Neural crest cell (in vitro differentiated cells): ENCODE results near the gene SHANK1. TPM values are rescaled to one million over a fixed set of nuclear protein-coding genes. Genes with fewer than 3 reads are reported as not detected.

Experiments
- DNase-seq: peaks from one replicate; pipeline ENCODE4 v3.0.0; 2021; ENCODE audit warnings: low read depth, mixed read lengths, low spot score
- H3K27ac Mint-ChIP-seq: one replicate; pipeline ENCODE4 v1.8.0; 2021; ENCODE audit warnings: mild to moderate bottlenecking, mixed read lengths; ENCODE audit not compliant: unreplicated experiment
- H3K27me3 Mint-ChIP-seq: 2 replicates; pipeline ENCODE4 v1.8.0; 2021; ENCODE audit warnings: low read depth, mild to moderate bottlenecking, mixed read lengths
- H3K36me3 Mint-ChIP-seq: 2 replicates; pipeline ENCODE4 v1.8.0; 2021; ENCODE audit warnings: low read depth, mild to moderate bottlenecking, mixed read lengths
- H3K4me1 Mint-ChIP-seq: 2 replicates; pipeline ENCODE4 v1.8.0; 2021; ENCODE audit warnings: mixed read lengths
- H3K4me3 Mint-ChIP-seq: one replicate; pipeline ENCODE4 v1.8.0; 2021; ENCODE audit warnings: mild to moderate bottlenecking, mixed read lengths
- H3K9me3 Mint-ChIP-seq: 2 replicates; pipeline ENCODE4 v1.8.0; 2021; ENCODE audit warnings: mixed read lengths
- total RNA-seq: library from RNA; stranded (reverse); gene quantifications from 2 replicates; pipeline ENCODE4 v1.2.1, GENCODE V29; 2021
- TF ChIP-seq, protein P1 (sequence below): fragments of 200-600 bp; sonication (generic); conservative IDR thresholded peaks from 2 replicates; pipeline ENCODE4 v1.5.0; 2021; ENCODE audit warnings: antibody characterized with exemption, mild to moderate bottlenecking

The SHANK1 gene
- total RNA-seq, 1 donor from 2014 or later, result 6.8 TPM

DNA sequence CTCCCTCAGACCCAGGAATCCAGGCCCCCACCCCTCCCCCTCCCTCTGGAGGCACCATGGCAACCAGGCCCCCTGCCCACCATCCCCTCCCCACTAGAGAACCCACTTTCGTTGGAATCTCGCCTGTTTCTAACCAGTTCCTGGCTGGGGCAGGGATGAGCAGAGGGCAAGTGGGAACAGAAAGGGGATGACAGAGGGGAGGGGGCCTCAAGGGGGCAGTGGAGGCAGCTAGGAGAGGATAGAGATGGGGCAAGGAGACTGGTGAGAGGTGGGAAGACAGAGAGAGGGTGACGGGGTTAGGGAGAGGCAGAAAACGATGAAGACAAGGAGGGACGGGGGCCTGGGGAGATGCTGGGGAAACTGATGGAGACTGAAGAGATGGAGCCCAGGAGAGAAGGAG is 70.9 kb downstream of the SHANK1 start:
- Mint-ChIP-seq H3K27me3 (peaks cover 27% of the 10 kb centered on the region), H3K4me3 (no peak overlapping the region), H3K27ac (no peak overlapping the region), H3K9me3 (no peaks in the 10 kb centered on the region), H3K36me3 (no peaks in the 10 kb centered on the region), H3K4me1 (peaks cover 11% of the 10 kb centered on the region)
- DNase-seq, result no peak
- TF ChIP-seq, protein P1, sequence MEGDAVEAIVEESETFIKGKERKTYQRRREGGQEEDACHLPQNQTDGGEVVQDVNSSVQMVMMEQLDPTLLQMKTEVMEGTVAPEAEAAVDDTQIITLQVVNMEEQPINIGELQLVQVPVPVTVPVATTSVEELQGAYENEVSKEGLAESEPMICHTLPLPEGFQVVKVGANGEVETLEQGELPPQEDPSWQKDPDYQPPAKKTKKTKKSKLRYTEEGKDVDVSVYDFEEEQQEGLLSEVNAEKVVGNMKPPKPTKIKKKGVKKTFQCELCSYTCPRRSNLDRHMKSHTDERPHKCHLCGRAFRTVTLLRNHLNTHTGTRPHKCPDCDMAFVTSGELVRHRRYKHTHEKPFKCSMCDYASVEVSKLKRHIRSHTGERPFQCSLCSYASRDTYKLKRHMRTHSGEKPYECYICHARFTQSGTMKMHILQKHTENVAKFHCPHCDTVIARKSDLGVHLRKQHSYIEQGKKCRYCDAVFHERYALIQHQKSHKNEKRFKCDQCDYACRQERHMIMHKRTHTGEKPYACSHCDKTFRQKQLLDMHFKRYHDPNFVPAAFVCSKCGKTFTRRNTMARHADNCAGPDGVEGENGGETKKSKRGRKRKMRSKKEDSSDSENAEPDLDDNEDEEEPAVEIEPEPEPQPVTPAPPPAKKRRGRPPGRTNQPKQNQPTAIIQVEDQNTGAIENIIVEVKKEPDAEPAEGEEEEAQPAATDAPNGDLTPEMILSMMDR, result no peak

- Mint-ChIP-seq H3K27ac (no peak overlapping the region), H3K36me3 (no peaks in the 10 kb centered on the region), H3K4me1 (peaks cover 7% of the 10 kb centered on the region), H3K27me3 (peaks cover 23% of the 10 kb centered on the region), H3K9me3 (no peaks in the 10 kb centered on the region), H3K4me3 (no peak overlapping the region)
- DNase-seq, result no peak
- TF ChIP-seq, protein P1, result no peak
Observed at GRCh38 chr19:50647879-50648615, 71.6 kb downstream of the SHANK1 start.

- Mint-ChIP-seq H3K36me3 (no peaks in the 10 kb centered on the region), H3K4me1 (peaks cover 6% of the 10 kb centered on the region), H3K4me3 (no peak overlapping the region), H3K9me3 (no peaks in the 10 kb centered on the region), H3K27ac (no peak overlapping the region), H3K27me3 (peaks cover 24% of the 10 kb centered on the region)
- no peak for DNase-seq
- TF ChIP-seq, protein P1, result no peak
Observed at GRCh38 chr19:50646074-50646807, 73.4 kb downstream of the SHANK1 start.

GRCh38 chr19:50645107-50645506 is 74.5 kb downstream of the SHANK1 start:
- Mint-ChIP-seq H3K36me3 (no peaks in the 10 kb centered on the region), H3K4me1 (peaks cover 6% of the 10 kb centered on the region), H3K4me3 (no peak overlapping the region), H3K9me3 (no peaks in the 10 kb centered on the region), H3K27me3 (peaks cover 28% of the 10 kb centered on the region), H3K27ac (no peak overlapping the region)
- no peak for DNase-seq
- TF ChIP-seq, protein P1, result no peak

DNA sequence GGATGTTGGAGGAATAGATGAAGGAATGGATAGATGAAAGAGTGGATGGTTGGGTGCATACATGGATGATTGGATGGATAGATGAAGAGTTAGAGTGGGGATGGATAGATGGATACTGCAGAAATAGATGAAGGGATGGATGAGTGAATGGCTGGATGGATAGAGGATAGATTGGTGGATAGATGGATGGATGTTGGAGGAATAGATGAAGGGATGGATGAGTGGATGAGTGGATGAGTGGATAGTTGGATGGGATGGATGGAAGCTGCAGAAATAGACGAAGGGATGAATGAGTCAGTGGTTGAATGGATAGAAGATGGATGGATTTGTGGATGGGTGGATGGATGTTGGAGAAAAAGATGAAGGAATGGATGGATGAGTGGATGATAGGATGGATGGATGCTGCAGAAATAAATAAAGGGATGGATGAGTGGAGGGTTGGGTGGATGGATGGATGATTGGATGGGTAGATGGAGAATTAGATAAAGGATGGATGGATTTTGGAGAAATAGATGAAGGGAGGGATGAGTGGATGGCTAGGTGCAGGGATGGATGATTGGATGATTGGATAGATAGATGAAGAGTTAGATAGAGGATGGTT is 75.2 kb downstream of the SHANK1 start:
- Mint-ChIP-seq H3K4me3 (no peak overlapping the region), H3K4me1 (no peaks in the 10 kb centered on the region), H3K27me3 (peaks cover 29% of the 10 kb centered on the region), H3K9me3 (no peaks in the 10 kb centered on the region), H3K36me3 (no peaks in the 10 kb centered on the region), H3K27ac (no peak overlapping the region)
- no peak for DNase-seq
- TF ChIP-seq, protein P1, result no peak
